ENCODE measurements around the gene TSPOAP1. TPM values are rescaled to one million over a fixed set of nuclear protein-coding genes. Genes with fewer than 3 reads are reported as not detected.

Gene TSPOAP1
- total RNA-seq, 1 experiment from 2014 or later = 7.8 TPM

DNA sequence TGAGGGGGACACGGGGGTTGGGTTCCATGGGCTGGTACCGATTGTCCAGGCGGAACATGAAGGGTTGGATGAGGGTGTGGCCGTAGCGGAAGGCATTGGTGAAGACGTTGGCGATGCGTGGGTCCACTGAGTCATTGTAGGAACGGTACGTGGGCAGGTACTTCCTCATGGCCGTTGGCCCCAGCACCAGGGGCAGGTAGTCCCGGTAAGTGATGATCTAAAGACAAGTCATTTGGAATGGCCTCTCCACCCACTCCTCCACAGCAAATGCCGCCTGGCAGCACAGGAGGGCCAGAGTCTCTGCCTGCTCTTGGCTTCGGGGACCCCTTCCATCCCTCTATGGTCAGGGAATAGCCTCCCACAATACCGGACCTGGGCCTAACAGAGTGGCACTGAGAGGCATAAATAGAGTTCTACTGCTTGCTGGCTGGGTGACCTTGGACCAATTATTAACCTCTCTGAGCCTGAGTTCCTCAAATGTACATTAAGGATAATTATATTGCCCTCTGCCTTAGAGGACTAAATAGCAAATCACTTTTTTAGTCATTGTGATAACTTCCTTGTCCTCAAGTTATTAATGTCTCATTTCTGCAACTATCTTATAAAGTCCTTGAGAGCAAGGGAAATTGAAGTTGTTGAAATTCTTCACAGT lies 55.0 kb downstream of the TSPOAP1 start:
- Histone ChIP-seq H3K9me3 (ENCODE audit: low read length) (no peaks in the 10 kb centered on the region), H3K9me2 (replicated peaks; ENCODE audit: insufficient read depth, low read length) (no peaks in the 10 kb centered on the region), H3K36me3 (ENCODE audit: insufficient read depth, low read length) (no peaks in the 10 kb centered on the region), H3K27ac (ENCODE audit: low read length) (no peak overlapping the region), H3K9ac (ENCODE audit: low read length) (no peak overlapping the region), H3K79me2 (ENCODE audit: low read length) (no peaks in the 10 kb centered on the region), H3K27me3 (ENCODE audit: low read length) (no peaks in the 10 kb centered on the region), H3K4me2 (ENCODE audit: low read depth, low read length, poor library complexity, severe bottlenecking) (no peak overlapping the region), H3K4me1 (ENCODE audit: low read length) (no peaks in the 10 kb centered on the region), H4K20me1 (ENCODE audit: insufficient read depth, low read depth, low read length) (no peaks in the 10 kb centered on the region), H2AFZ (ENCODE audit: low read length) (no peak overlapping the region), H3K4me3 (ENCODE audit: low read length) (no peak overlapping the region)
- DNase-seq = no peak

DNA sequence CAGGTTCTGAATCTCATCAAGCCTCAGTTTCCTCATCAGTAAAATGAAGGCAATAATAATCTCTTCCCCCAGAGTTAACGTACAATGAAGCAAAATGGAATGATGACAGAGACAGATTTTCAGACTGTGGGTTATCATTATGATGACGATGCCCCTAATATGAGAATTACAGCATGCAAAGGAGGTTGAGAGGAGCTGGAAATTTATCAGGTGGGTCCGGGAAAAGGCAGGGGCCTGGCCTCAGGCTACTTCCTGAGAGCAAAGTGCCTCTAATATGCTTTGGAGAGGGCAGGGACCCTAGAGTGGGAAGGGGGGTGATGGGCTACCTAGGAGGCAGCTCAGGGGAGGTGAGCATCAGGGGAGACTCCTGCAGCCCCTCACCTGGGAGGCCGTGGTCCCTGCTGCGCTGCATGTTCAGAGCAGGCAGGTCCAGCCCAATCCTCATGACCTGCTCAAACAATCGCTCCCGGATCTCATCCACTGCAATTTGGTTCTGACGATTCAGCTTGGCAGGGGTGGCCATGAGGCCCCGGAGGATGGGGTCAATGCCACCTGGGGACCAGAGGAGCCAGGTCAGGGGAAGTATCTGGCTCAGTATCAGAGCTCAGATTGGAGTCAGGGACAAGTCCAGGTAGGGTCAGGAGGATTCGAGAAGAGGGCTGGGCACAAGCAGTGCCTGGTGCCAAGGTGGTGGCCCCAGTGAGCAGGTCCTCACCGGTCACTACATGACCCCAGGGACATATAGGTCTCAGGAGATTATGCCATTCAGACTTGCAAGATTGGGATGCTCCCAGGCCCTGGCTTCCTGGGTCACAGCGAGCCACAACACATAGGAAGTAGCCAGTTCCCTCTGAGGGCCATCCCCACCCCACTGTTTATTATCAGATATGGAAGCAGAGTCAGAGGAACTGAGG lies 56.0 kb downstream of the TSPOAP1 start:
- Histone ChIP-seq H3K27ac (ENCODE audit: low read length) (no peak overlapping the region), H3K4me1 (ENCODE audit: low read length) (no peaks in the 10 kb centered on the region), H2AFZ (ENCODE audit: low read length) (no peak overlapping the region), H3K9me2 (replicated peaks; ENCODE audit: insufficient read depth, low read length) (no peaks in the 10 kb centered on the region), H3K4me2 (ENCODE audit: low read depth, low read length, poor library complexity, severe bottlenecking) (no peak overlapping the region), H3K27me3 (ENCODE audit: low read length) (no peaks in the 10 kb centered on the region), H3K9me3 (ENCODE audit: low read length) (no peaks in the 10 kb centered on the region), H3K79me2 (ENCODE audit: low read length) (no peaks in the 10 kb centered on the region), H3K4me3 (ENCODE audit: low read length) (no peak overlapping the region), H3K36me3 (ENCODE audit: insufficient read depth, low read length) (no peaks in the 10 kb centered on the region), H4K20me1 (ENCODE audit: insufficient read depth, low read depth, low read length) (no peaks in the 10 kb centered on the region), H3K9ac (ENCODE audit: low read length) (no peak overlapping the region)
- no peak for DNase-seq

DNA sequence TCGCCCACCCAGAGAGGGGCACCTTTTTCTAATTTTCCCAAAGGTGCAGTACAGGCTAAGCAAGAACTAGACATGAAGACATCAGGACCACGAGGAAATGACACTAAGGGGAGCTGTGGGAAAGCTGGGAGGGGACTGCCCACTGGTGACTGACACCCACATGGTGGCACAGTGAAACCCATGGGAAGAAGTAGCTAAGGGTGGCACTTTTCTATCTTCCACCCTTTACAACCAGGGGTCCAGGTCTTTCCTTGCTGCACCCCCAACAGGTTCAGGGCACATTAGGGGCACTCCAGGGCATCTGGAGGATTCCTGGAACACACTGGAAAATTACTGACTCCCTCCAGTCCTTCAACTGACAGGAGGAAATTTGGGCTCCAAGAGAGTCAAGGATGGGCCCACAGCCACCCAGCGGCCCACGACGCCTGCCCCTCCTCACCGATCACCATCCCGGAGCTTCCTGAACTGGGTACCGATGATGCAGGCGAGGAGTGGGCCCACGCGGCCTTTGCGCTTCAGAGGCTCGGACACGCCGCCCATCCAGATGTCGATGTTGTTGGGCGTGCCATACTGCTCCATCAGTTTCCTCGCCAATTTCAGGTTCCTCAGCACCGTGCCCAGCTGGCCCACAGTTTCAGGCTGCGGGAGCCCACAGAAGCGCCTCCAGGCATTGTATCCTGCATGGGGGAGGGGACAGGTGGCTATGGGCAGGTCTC lies 57.2 kb downstream of the TSPOAP1 start:
- DNase-seq = no peak
- H3K9ac ChIP-seq (ENCODE audit: low read length) = no peak overlapping the region
- H3K9me3 ChIP-seq (ENCODE audit: low read length) = no peaks in the 10 kb centered on the region
- no peak overlapping the region for H2AFZ ChIP-seq (ENCODE audit: low read length)
- H3K27me3 ChIP-seq (ENCODE audit: low read length) = no peaks in the 10 kb centered on the region
- H4K20me1 ChIP-seq (ENCODE audit: insufficient read depth, low read depth, low read length) = no peaks in the 10 kb centered on the region
- H3K9me2 ChIP-seq (replicated peaks; ENCODE audit: insufficient read depth, low read length) = no peaks in the 10 kb centered on the region
- no peak overlapping the region for H3K4me2 ChIP-seq (ENCODE audit: low read depth, low read length, poor library complexity, severe bottlenecking)
- no peaks in the 10 kb centered on the region for H3K4me1 ChIP-seq (ENCODE audit: low read length)
- no peak overlapping the region for H3K27ac ChIP-seq (ENCODE audit: low read length)
- H3K79me2 ChIP-seq (ENCODE audit: low read length) = no peaks in the 10 kb centered on the region
- no peak overlapping the region for H3K4me3 ChIP-seq (ENCODE audit: low read length)
- no peaks in the 10 kb centered on the region for H3K36me3 ChIP-seq (ENCODE audit: insufficient read depth, low read length)

DNA sequence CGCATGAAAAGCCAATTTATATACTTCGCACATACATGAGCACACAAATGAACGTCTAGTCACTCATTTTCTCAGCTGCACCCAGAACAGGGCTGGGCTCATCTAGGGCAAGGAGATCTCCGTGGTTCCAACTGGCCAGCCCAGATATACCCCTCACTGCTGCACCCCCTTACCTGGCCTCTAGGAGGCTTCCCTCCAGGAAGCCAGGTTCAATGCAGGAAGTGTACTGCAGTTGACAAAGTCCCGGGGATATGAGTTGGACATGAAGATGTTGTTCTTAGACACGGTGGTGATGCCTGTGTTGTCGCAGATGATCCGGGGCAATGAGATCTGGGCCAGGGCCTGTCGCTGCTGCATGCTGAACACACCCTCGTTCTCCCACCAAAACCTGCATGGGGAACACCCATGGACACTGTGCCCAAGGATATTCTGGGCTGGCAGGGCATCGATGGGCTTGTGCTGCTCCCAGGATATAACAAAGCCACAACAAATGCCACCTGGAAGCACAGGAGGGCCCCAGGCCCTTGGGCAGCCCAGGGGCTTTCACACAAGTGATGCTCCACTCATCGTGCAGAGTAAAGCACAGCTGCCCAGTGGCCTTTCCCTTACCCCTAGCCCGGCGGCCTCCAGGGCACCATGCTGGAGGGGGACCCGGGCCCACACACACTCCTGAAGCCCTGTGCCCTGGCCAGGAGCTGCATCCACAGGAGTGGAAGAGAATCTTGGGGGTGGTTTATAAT lies 57.9 kb downstream of the TSPOAP1 start:
- peak; percentile 52 for DNase-seq
- Histone ChIP-seq H3K4me2 (ENCODE audit: low read depth, low read length, poor library complexity, severe bottlenecking) (no peak overlapping the region), H3K4me3 (ENCODE audit: low read length) (no peak overlapping the region), H4K20me1 (ENCODE audit: insufficient read depth, low read depth, low read length) (no peaks in the 10 kb centered on the region), H3K9ac (ENCODE audit: low read length) (no peak overlapping the region), H3K4me1 (ENCODE audit: low read length) (no peaks in the 10 kb centered on the region), H3K36me3 (ENCODE audit: insufficient read depth, low read length) (no peaks in the 10 kb centered on the region), H3K9me3 (ENCODE audit: low read length) (no peaks in the 10 kb centered on the region), H3K27ac (ENCODE audit: low read length) (no peak overlapping the region), H3K27me3 (ENCODE audit: low read length) (no peaks in the 10 kb centered on the region), H2AFZ (ENCODE audit: low read length) (no peak overlapping the region), H3K9me2 (replicated peaks; ENCODE audit: insufficient read depth, low read length) (no peaks in the 10 kb centered on the region), H3K79me2 (ENCODE audit: low read length) (no peaks in the 10 kb centered on the region)

DNA sequence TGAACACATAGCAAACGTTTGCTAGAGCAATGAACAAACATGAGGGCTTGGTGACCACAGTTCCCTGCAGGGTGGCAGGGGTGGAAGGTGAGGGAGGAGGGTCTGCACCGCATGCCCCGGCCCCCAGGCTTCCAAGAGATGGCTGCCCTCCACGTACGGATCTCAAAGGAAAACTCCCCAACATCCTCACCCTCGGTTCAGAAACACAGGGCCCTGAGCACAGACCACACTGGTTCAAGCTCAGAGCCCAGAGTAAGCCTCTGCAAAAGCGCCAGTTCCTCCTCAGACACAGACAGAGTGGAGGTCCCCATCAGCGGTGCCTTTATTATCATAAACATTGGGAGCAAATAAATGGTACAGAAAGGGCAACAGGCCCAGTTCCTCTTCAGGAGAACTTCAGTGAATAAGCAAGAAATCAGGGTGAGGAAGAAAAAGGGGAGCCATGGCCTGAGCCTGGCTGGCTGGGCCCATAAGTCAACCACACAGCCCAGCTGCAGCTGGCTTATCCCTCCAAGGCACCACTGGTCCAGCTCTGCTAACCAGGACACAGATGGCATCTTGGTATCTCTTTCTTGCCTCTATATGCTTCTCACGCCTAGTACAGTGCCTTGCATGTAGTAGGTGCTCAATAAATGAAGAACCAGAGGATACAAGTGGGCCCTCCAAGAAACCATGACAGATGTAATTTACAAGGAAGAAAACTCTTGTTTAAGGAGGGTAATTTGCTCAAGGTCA lies 58.9 kb downstream of the TSPOAP1 start:
- DNase-seq = no peak
- Histone ChIP-seq H3K9me2 (replicated peaks; ENCODE audit: insufficient read depth, low read length) (no peaks in the 10 kb centered on the region), H3K36me3 (ENCODE audit: insufficient read depth, low read length) (no peaks in the 10 kb centered on the region), H3K4me2 (ENCODE audit: low read depth, low read length, poor library complexity, severe bottlenecking) (no peak overlapping the region), H3K4me1 (ENCODE audit: low read length) (no peaks in the 10 kb centered on the region), H3K4me3 (ENCODE audit: low read length) (no peak overlapping the region), H2AFZ (ENCODE audit: low read length) (no peak overlapping the region), H3K9ac (ENCODE audit: low read length) (no peak overlapping the region), H3K27ac (ENCODE audit: low read length) (no peak overlapping the region), H3K79me2 (ENCODE audit: low read length) (no peaks in the 10 kb centered on the region), H3K27me3 (ENCODE audit: low read length) (no peaks in the 10 kb centered on the region), H3K9me3 (ENCODE audit: low read length) (no peaks in the 10 kb centered on the region), H4K20me1 (ENCODE audit: insufficient read depth, low read depth, low read length) (no peaks in the 10 kb centered on the region)

DNA sequence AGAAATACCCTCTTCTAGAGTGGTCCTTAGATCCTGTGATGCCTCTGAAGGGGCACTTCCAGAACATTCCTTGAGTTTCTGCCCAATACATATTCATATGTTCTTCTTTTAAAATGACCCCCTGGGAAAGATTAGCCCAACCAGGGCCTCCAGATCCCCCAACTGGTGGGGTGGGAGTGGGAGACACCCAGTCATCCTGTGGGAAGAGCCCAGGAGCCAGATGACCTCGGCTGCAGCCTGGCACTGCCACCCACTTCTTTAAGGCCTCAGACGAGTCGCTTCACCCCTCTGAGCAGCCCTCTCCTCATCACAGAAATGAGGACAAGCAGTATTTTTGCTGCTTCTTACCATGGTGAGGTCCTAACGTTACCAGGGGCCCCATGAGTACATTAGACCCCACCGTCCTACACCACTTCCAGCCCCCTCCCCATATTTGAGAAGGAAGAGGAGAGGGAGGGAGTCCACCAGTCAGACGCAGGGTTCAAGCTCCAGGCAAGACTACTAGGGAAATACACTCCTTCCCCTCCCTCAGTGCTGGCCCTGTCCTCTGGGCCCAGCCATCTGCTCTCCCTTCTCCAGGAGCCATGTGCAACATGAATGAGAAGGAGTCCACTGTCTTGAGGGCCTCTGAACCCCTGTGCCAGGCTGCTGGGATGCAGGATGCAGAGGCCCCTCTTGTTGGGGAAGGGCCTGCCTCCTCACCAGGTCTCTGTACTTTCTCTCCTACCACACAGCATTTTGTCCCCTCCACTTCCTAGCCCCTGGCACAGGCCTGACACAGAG lies 59.6 kb downstream of the TSPOAP1 start:
- no peak for DNase-seq
- Histone ChIP-seq H3K27ac (ENCODE audit: low read length) (no peak overlapping the region), H3K36me3 (ENCODE audit: insufficient read depth, low read length) (no peaks in the 10 kb centered on the region), H3K4me2 (ENCODE audit: low read depth, low read length, poor library complexity, severe bottlenecking) (no peak overlapping the region), H4K20me1 (ENCODE audit: insufficient read depth, low read depth, low read length) (no peaks in the 10 kb centered on the region), H3K9me2 (replicated peaks; ENCODE audit: insufficient read depth, low read length) (no peaks in the 10 kb centered on the region), H3K4me1 (ENCODE audit: low read length) (no peaks in the 10 kb centered on the region), H3K79me2 (ENCODE audit: low read length) (no peaks in the 10 kb centered on the region), H2AFZ (ENCODE audit: low read length) (no peak overlapping the region), H3K27me3 (ENCODE audit: low read length) (no peaks in the 10 kb centered on the region), H3K4me3 (ENCODE audit: low read length) (no peak overlapping the region), H3K9me3 (ENCODE audit: low read length) (no peaks in the 10 kb centered on the region), H3K9ac (ENCODE audit: low read length) (no peak overlapping the region)

DNA sequence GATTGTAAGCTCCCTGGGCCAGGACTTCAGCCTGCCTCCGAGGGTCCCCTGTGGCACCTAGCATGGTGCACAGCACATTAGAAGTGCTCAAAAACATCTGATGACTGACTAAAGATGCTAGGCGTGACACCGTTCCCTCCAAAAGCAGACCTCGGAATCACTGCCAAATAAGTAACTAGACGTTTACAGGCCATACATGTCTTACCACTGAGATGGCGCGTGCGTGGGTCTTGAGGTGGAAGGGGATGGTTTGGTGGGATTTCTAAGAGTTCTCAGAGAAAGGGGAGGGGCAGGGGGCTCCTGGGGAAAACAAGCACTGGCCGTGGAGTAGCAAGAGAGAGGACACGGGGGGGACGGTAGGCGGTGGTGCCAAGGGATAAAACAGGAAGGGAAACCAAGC lies 60.3 kb downstream of the TSPOAP1 start:
- Histone ChIP-seq H3K9ac (ENCODE audit: low read length) (no peak overlapping the region), H3K9me2 (replicated peaks; ENCODE audit: insufficient read depth, low read length) (no peaks in the 10 kb centered on the region), H3K4me1 (ENCODE audit: low read length) (no peaks in the 10 kb centered on the region), H3K36me3 (ENCODE audit: insufficient read depth, low read length) (no peaks in the 10 kb centered on the region), H4K20me1 (ENCODE audit: insufficient read depth, low read depth, low read length) (no peaks in the 10 kb centered on the region), H3K9me3 (ENCODE audit: low read length) (no peaks in the 10 kb centered on the region), H3K4me2 (ENCODE audit: low read depth, low read length, poor library complexity, severe bottlenecking) (no peak overlapping the region), H3K4me3 (ENCODE audit: low read length) (no peak overlapping the region), H2AFZ (ENCODE audit: low read length) (no peak overlapping the region), H3K27ac (ENCODE audit: low read length) (no peak overlapping the region), H3K27me3 (ENCODE audit: low read length) (no peaks in the 10 kb centered on the region), H3K79me2 (ENCODE audit: low read length) (no peaks in the 10 kb centered on the region)
- no peak for DNase-seq

Measured in Karpas-422 (cell line).